Measurements from ENCODE around the gene SDK1.
"Not testable (repeated sequence)": the region's sequence is repeated elsewhere in the genome, so short reads cannot be mapped to it uniquely, and the experiment has no call there.

SDK1 gene

GRCh38 chr7:3937146-3937545 is 636.1 kb downstream of the SDK1 start:
- DNase-seq, result no peak

- no peak for DNase-seq
Measured at GRCh38 chr7:3937605-3938004, 636.6 kb downstream of the SDK1 start.

GRCh38 chr7:3941706-3942105 is 640.7 kb downstream of the SDK1 start:
- not testable (repeated sequence) for DNase-seq

GRCh38 chr7:3942276-3942675 is 641.2 kb downstream of the SDK1 start:
- no peak for DNase-seq

GRCh38 chr7:3942816-3943745 is 642.0 kb downstream of the SDK1 start:
- DNase-seq, result no peak

GRCh38 chr7:3943779-3944520 is 642.9 kb downstream of the SDK1 start:
- no peak for DNase-seq

- DNase-seq, result no peak
Measured at GRCh38 chr7:3949242-3949640, 648.2 kb downstream of the SDK1 start.

- no peak for DNase-seq
Measured at GRCh38 chr7:3950249-3950648, 649.2 kb downstream of the SDK1 start.

- no peak for DNase-seq
Measured at GRCh38 chr7:3951316-3952055, 650.4 kb downstream of the SDK1 start.

GRCh38 chr7:3953133-3953532 is 652.1 kb downstream of the SDK1 start:
- DNase-seq, result no peak

- no peak for DNase-seq
Measured at GRCh38 chr7:3953946-3954345, 652.9 kb downstream of the SDK1 start.

GRCh38 chr7:3955026-3955425 is 654.0 kb downstream of the SDK1 start:
- DNase-seq, result no peak

- DNase-seq, result no peak
Measured at GRCh38 chr7:3955751-3956696, 655.0 kb downstream of the SDK1 start.

- DNase-seq, result no peak
Measured at GRCh38 chr7:3956949-3957348, 655.9 kb downstream of the SDK1 start.

GRCh38 chr7:3957472-3958108 is 656.5 kb downstream of the SDK1 start:
- no peak for DNase-seq

GRCh38 chr7:3958109-3958483 is 657.0 kb downstream of the SDK1 start:
- no peak for DNase-seq

GRCh38 chr7:3959364-3959763 is 658.3 kb downstream of the SDK1 start:
- DNase-seq, result no peak

- DNase-seq, result no peak
Measured at GRCh38 chr7:3960050-3960763, 659.2 kb downstream of the SDK1 start.

- DNase-seq, result no peak
Measured at GRCh38 chr7:3960942-3961341, 659.9 kb downstream of the SDK1 start.

GRCh38 chr7:3961857-3962503 is 660.9 kb downstream of the SDK1 start:
- DNase-seq, result no peak
